ENCODE results near the gene ZBTB18. TPM values are rescaled to one million over a fixed set of nuclear protein-coding genes. Genes with fewer than 3 reads are reported as not detected.

Gene ZBTB18
- total RNA-seq, 1 experiment from 2014 or later = 15.2 TPM

GRCh38 chr1:244021427-244021826 lies 29.7 kb upstream of the ZBTB18 start:
- DNase-seq (ENCODE audit: low spot score) = peak; percentile 14
- Histone ChIP-seq H3K4me3 (ENCODE audit: low read depth, low read length, poor library complexity, severe bottlenecking) (no peak overlapping the region), H3K36me3 (ENCODE audit: insufficient read depth, low read length, poor library complexity, severe bottlenecking) (no peaks in the 10 kb centered on the region), H3K9me3 (ENCODE audit: low read depth, low read length, poor library complexity, severe bottlenecking) (no peaks in the 10 kb centered on the region), H3K4me1 (ENCODE audit: insufficient read depth, low read length, poor library complexity, severe bottlenecking) (no peaks in the 10 kb centered on the region), H3K27me3 (replicated peaks; ENCODE audit: insufficient read depth, low read depth, low read length, poor library complexity) (no peaks in the 10 kb centered on the region), H3K27ac (ENCODE audit: low read depth, low read length, poor library complexity, severe bottlenecking) (no peak overlapping the region)
- CTCF ChIA-PET = no interaction called here
- TF ChIP-seq CTCF (conservative IDR thresholded peaks at IDR 0.05; ENCODE audit: low read depth, low read length) (no peak), EZH2 (IDR thresholded peaks at IDR 0.05; ENCODE audit: borderline replicate concordance, low read depth, low read length, poor library complexity, severe bottlenecking) (no peak)
- POLR2A ChIA-PET (ENCODE audit: low non-redundant PET) = no interaction called here
- intact Hi-C loops (cut with micrococcal nuclease; ENCODE audit: unreplicated experiment) = no loop called here
- BruUV-seq (replicated peaks) = no TSS peak

DNA sequence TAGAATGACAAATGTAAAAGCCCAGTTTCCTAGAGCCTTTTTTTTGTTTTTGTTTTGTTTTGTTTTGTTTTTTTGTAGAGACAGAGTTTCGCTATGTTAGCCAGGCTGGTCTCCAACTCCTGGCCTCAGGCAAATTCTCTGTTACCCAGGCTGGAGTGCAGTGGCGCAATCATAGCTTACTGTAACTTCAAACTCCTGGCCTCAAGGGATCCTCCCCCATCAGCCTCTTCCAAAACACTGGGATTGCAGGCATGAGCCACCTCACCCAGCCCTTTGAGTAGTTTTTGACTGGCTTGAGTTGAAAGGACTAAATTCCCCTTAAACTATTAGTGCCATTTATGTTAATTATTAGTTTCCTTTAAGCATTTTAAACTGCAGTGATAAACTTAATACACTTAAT lies 28.8 kb upstream of the ZBTB18 start:
- intact Hi-C loops (cut with micrococcal nuclease; ENCODE audit: unreplicated experiment) = no loop called here
- ChIA-PET CTCF (no interaction called here), POLR2A (ENCODE audit: low non-redundant PET) (no interaction called here)
- Histone ChIP-seq H3K27ac (ENCODE audit: low read depth, low read length, poor library complexity, severe bottlenecking) (no peak overlapping the region), H3K9me3 (ENCODE audit: low read depth, low read length, poor library complexity, severe bottlenecking) (no peaks in the 10 kb centered on the region), H3K4me3 (ENCODE audit: low read depth, low read length, poor library complexity, severe bottlenecking) (no peak overlapping the region), H3K27me3 (replicated peaks; ENCODE audit: insufficient read depth, low read depth, low read length, poor library complexity) (no peaks in the 10 kb centered on the region), H3K36me3 (ENCODE audit: insufficient read depth, low read length, poor library complexity, severe bottlenecking) (no peaks in the 10 kb centered on the region), H3K4me1 (ENCODE audit: insufficient read depth, low read length, poor library complexity, severe bottlenecking) (no peaks in the 10 kb centered on the region)
- DNase-seq (ENCODE audit: low spot score) = peak; percentile 14
- BruUV-seq (replicated peaks) = no TSS peak
- no peak for TF ChIP-seq CTCF (conservative IDR thresholded peaks at IDR 0.05; ENCODE audit: low read depth, low read length)
- no peak for TF ChIP-seq EZH2 (IDR thresholded peaks at IDR 0.05; ENCODE audit: borderline replicate concordance, low read depth, low read length, poor library complexity, severe bottlenecking)

DNA sequence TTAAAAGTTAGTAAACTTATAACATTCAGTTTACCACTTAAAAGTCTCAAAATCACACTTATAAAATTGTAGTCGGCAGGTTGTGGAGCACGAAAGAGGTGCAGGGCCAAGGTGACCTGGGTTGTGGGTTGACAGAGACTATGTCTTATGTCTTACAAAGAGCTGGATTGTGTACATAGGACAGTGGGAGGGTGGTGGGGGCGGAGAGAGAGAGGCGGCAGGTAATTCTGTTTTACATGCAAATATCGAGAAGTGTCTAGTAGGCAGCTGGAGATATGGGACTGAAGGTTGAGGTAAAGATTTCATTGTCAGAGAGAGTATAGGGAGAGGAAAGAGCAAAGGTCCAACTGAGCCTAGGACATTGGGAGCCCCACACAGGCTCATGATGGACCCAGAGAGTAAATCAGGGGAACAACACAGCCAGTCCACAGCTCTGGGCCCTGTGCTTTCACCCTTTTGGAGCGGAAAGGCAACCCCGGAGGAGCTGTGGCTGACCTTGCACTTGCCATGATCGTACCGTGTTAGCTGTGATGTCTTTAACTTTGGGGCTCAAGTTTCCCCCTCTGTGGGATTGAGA lies 28.1 kb upstream of the ZBTB18 start:
- Histone ChIP-seq H3K9me3 (ENCODE audit: low read depth, low read length, poor library complexity, severe bottlenecking) (no peaks in the 10 kb centered on the region), H3K36me3 (ENCODE audit: insufficient read depth, low read length, poor library complexity, severe bottlenecking) (no peaks in the 10 kb centered on the region), H3K4me1 (ENCODE audit: insufficient read depth, low read length, poor library complexity, severe bottlenecking) (no peaks in the 10 kb centered on the region), H3K27me3 (replicated peaks; ENCODE audit: insufficient read depth, low read depth, low read length, poor library complexity) (no peaks in the 10 kb centered on the region), H3K4me3 (ENCODE audit: low read depth, low read length, poor library complexity, severe bottlenecking) (no peak overlapping the region), H3K27ac (ENCODE audit: low read depth, low read length, poor library complexity, severe bottlenecking) (no peak overlapping the region)
- no peak for TF ChIP-seq CTCF (conservative IDR thresholded peaks at IDR 0.05; ENCODE audit: low read depth, low read length)
- no peak for TF ChIP-seq EZH2 (IDR thresholded peaks at IDR 0.05; ENCODE audit: borderline replicate concordance, low read depth, low read length, poor library complexity, severe bottlenecking)
- POLR2A ChIA-PET (ENCODE audit: low non-redundant PET) = interaction anchor here (0.5 kb wide), 1 partner anchor 23 kb away, joined by 3 read pairs; no protein-coding TSS in a partner anchor
- CTCF ChIA-PET = no interaction called here
- intact Hi-C loops (cut with micrococcal nuclease; ENCODE audit: unreplicated experiment) = no loop called here
- DNase-seq (ENCODE audit: low spot score) = no peak
- BruUV-seq (replicated peaks) = no TSS peak
